Karpas-422 (cell line): ENCODE measurements around the gene SLAMF7. TPM values are rescaled to one million over a fixed set of nuclear protein-coding genes. Genes with fewer than 3 reads are reported as not detected.
"Not testable (repeated sequence)": the region's sequence is repeated elsewhere in the genome, so short reads cannot be mapped to it uniquely, and the experiment has no call there.

Source experiments
- DNase-seq: peaks from one replicate; pipeline ENCODE4 v3.0.0-alpha.2; 2015
- H2AFZ ChIP-seq: fragments of 200-600 bp; sonication (generic); 2 replicates; pipeline ENCODE4 v1.6.1; 2014; ENCODE audit warnings: antibody characterized with exemption, low read length, mixed read lengths
- H3K27ac ChIP-seq: fragments of 200-600 bp; sonication (generic); 2 replicates; pipeline ENCODE4 v1.5.1; 2014; ENCODE audit warnings: mild to moderate bottlenecking, low read length, moderate library complexity
- H3K27me3 ChIP-seq: fragments of 200-600 bp; sonication (generic); 2 replicates; pipeline ENCODE4 v1.6.1; 2014; ENCODE audit warnings: low read length, mixed read lengths
- H3K36me3 ChIP-seq: fragments of 200-600 bp; sonication (generic); 2 replicates; pipeline ENCODE4 v1.6.1; 2014; ENCODE audit warnings: low read length, mixed read lengths; ENCODE audit not compliant: insufficient read depth
- H3K4me1 ChIP-seq: fragments of 200-600 bp; sonication (generic); 2 replicates; pipeline ENCODE4 v1.6.1; 2014; ENCODE audit warnings: mild to moderate bottlenecking, low read length, mixed read lengths
- H3K4me2 ChIP-seq: fragments of 200-600 bp; sonication (generic); 2 replicates; pipeline ENCODE4 v1.6.1; 2014; ENCODE audit warnings: low read length, low read depth, mild to moderate bottlenecking; ENCODE audit not compliant: poor library complexity, severe bottlenecking
- H3K4me3 ChIP-seq: fragments of 200-600 bp; sonication (generic); 2 replicates; pipeline ENCODE4 v1.5.1; 2014; ENCODE audit warnings: mild to moderate bottlenecking, antibody characterized with exemption, low read length, mixed read lengths
- H3K79me2 ChIP-seq: fragments of 200-600 bp; sonication (generic); 2 replicates; pipeline ENCODE4 v1.6.1; 2014; ENCODE audit warnings: mild to moderate bottlenecking, low read length, mixed read lengths
- H3K9ac ChIP-seq: fragments of 200-600 bp; sonication (generic); 2 replicates; pipeline ENCODE4 v1.6.0; 2014; ENCODE audit warnings: low read length
- H3K9me2 ChIP-seq: fragments of 200-600 bp; sonication (generic), shearing (Covaris generic); replicated peaks from 2 replicates; pipeline ENCODE4 v1.6.0; 2014; ENCODE audit warnings: mild to moderate bottlenecking, low read length, moderate library complexity; ENCODE audit not compliant: insufficient read depth
- H3K9me3 ChIP-seq: fragments of 300-700, 200-600 bp; sonication (generic); 2 replicates; pipeline ENCODE4 v1.6.1; 2014; ENCODE audit warnings: low read length, mixed read lengths
- H4K20me1 ChIP-seq: fragments of 200-600 bp; sonication (generic); 2 replicates; pipeline ENCODE4 v1.6.1; 2014; ENCODE audit warnings: mild to moderate bottlenecking, antibody characterized with exemption, low read length, low read depth; ENCODE audit not compliant: insufficient read depth
- total RNA-seq: library from RNA; depleted of rRNA; stranded (reverse); fragments of >200 nt; shearing (Covaris generic); gene quantifications from 2 replicates; pipeline ENCODE4 v1.2.3, GENCODE V29; 2014; ENCODE audit warnings: low replicate concordance

SLAMF7 gene
- total RNA-seq, 1 experiment from 2014 or later: 0.15 TPM

GRCh38 chr1:160724465-160725242, 14.4 kb upstream of the SLAMF7 start:
- Histone ChIP-seq H3K4me2 (no peak overlapping the region), H3K4me3 (no peak overlapping the region), H3K9me2 (no peaks in the 10 kb centered on the region), H3K9ac (no peak overlapping the region), H2AFZ (no peak overlapping the region), H3K27ac (no peak overlapping the region), H3K9me3 (no peaks in the 10 kb centered on the region), H4K20me1 (no peaks in the 10 kb centered on the region), H3K27me3 (no peaks in the 10 kb centered on the region), H3K4me1 (peaks cover 17% of the 10 kb centered on the region), H3K79me2 (no peaks in the 10 kb centered on the region), H3K36me3 (no peaks in the 10 kb centered on the region)
- DNase-seq: no peak

DNA sequence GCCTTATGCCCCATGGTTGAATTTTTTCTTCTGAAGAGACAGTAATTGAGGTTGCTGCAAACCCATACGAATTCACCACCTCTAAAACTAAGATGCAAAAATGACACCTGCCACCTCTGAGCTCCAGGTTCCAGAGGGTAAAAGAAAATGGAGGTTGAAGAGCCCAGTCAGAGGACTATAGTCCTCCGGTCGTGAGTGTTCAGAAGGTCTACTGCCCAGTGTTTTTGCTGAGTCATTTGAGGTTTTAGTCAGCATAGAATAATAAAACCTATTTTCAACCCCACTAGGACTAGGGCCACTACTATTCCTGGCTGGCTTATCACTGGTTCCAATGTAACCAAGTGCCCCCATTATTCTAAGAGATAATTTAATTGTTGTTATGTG, 12.9 kb upstream of the SLAMF7 start:
- no peaks in the 10 kb centered on the region for H3K27me3 ChIP-seq
- no peaks in the 10 kb centered on the region for H4K20me1 ChIP-seq
- H2AFZ ChIP-seq: no peak overlapping the region
- H3K79me2 ChIP-seq: no peaks in the 10 kb centered on the region
- no peak overlapping the region for H3K27ac ChIP-seq
- DNase-seq: no peak
- H3K9me3 ChIP-seq: no peaks in the 10 kb centered on the region
- no peaks in the 10 kb centered on the region for H3K36me3 ChIP-seq
- H3K4me1 ChIP-seq: peaks cover 17% of the 10 kb centered on the region
- H3K4me2 ChIP-seq: no peak overlapping the region
- H3K9me2 ChIP-seq: no peaks in the 10 kb centered on the region
- no peak overlapping the region for H3K4me3 ChIP-seq
- H3K9ac ChIP-seq: no peak overlapping the region

GRCh38 chr1:160726498-160727315, 12.3 kb upstream of the SLAMF7 start:
- Histone ChIP-seq H3K9ac (no peak overlapping the region), H3K27me3 (no peaks in the 10 kb centered on the region), H4K20me1 (no peaks in the 10 kb centered on the region), H3K9me2 (no peaks in the 10 kb centered on the region), H3K27ac (no peak overlapping the region), H3K4me2 (peak overlapping the region; percentile 45), H3K9me3 (no peaks in the 10 kb centered on the region), H3K4me1 (peaks cover 17% of the 10 kb centered on the region), H3K4me3 (no peak overlapping the region), H2AFZ (peak overlapping the region; percentile 68), H3K79me2 (no peaks in the 10 kb centered on the region), H3K36me3 (no peaks in the 10 kb centered on the region)
- DNase-seq: peak; percentile 83

GRCh38 chr1:160727316-160727640, 11.8 kb upstream of the SLAMF7 start:
- Histone ChIP-seq H4K20me1 (no peaks in the 10 kb centered on the region), H3K36me3 (no peaks in the 10 kb centered on the region), H3K9me2 (no peaks in the 10 kb centered on the region), H3K9me3 (no peaks in the 10 kb centered on the region), H3K4me3 (no peak overlapping the region), H3K79me2 (no peaks in the 10 kb centered on the region), H3K4me2 (peak overlapping the region; percentile 45), H3K27ac (no peak overlapping the region), H3K27me3 (no peaks in the 10 kb centered on the region), H3K9ac (no peak overlapping the region), H3K4me1 (peaks cover 17% of the 10 kb centered on the region), H2AFZ (no peak overlapping the region)
- DNase-seq: no peak

DNA sequence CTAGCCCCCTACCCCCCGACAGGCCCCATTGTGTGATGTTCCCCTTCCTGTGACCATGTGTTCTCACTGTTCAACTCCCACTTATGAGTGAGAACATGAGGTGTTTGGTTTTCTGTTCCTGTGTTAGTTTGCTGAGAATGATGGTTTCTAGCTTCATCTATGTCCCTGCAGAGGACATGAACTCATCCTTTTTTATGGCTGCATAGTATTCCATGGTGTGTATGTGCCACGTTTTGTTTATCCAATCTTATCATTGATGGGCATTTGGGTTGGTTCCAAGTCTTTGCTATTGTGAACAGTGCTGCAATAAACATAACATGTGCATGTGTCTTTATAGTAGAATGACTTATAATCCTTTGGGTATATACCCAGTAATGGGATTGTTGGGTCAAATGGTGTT, 7.5 kb upstream of the SLAMF7 start:
- not testable (repeated sequence) for H3K4me2 ChIP-seq, H3K27ac ChIP-seq

DNA sequence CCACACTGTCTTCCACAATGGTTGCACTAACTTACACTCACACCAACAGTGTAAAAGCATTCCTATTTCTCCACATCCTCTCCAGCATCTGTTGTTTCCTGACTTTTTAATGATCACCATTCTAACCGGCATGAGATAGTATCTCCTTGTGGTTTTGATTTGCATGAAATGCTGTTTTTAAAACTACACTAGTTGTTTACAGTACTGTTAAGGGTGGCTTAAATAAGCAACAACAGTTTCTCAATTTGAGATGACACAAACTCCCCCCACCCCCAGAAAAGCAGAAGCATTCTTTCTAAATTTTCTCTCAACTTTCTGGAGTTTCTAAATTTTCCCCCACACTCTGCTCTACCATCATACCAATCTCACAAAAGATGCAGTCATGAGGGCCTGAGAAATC, 7.1 kb upstream of the SLAMF7 start:
- H3K9me3 ChIP-seq: no peaks in the 10 kb centered on the region
- no peak overlapping the region for H3K27ac ChIP-seq
- H3K36me3 ChIP-seq: no peaks in the 10 kb centered on the region
- no peaks in the 10 kb centered on the region for H3K27me3 ChIP-seq
- H3K79me2 ChIP-seq: no peaks in the 10 kb centered on the region
- peaks cover 14% of the 10 kb centered on the region for H3K4me1 ChIP-seq
- DNase-seq: no peak
- no peak overlapping the region for H2AFZ ChIP-seq
- no peak overlapping the region for H3K9ac ChIP-seq
- H3K4me2 ChIP-seq: no peak overlapping the region
- no peaks in the 10 kb centered on the region for H3K9me2 ChIP-seq
- H4K20me1 ChIP-seq: no peaks in the 10 kb centered on the region
- H3K4me3 ChIP-seq: no peak overlapping the region

More for the DNA sequence above, 7.5 kb upstream of the SLAMF7 start:
- peaks cover 17% of the 10 kb centered on the region for H3K4me1 ChIP-seq
- H3K36me3 ChIP-seq, H3K9me3 ChIP-seq, H2AFZ ChIP-seq, H3K27me3 ChIP-seq, H3K9ac ChIP-seq, H3K79me2 ChIP-seq, DNase-seq, H3K4me3 ChIP-seq, H4K20me1 ChIP-seq, H3K9me2 ChIP-seq: not testable (repeated sequence)

DNA sequence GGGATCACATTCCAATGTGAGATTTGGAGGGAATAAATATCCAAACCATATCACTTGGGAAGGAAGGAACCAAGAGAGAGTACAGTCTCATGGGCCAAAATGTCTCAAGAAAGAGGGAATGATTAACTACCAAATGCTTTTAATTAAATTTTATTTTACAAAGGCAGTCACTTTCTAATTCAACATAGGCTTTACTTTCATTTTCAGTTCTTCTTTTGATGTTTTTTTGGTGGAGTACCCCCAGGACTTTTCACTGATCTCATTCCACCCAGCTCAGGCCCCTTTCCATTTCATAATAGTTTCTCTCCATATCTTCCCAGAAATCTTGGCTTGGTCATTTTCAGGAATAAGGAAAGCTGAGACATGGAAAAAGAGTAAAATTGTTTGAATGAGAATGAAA, 5.1 kb upstream of the SLAMF7 start:
- Histone ChIP-seq H3K9ac (no peak overlapping the region), H4K20me1 (no peaks in the 10 kb centered on the region), H3K79me2 (no peaks in the 10 kb centered on the region), H3K4me3 (no peak overlapping the region), H3K9me3 (no peaks in the 10 kb centered on the region), H3K9me2 (no peaks in the 10 kb centered on the region), H3K4me1 (0 out of 2 replicates have a peak, but pooled peaks cover 4% of the 10 kb centered on the region), H3K4me2 (no peak overlapping the region), H3K27me3 (no peaks in the 10 kb centered on the region), H3K27ac (no peak overlapping the region), H2AFZ (no peak overlapping the region), H3K36me3 (no peaks in the 10 kb centered on the region)
- DNase-seq: peak; percentile 36

GRCh38 chr1:160734301-160734700, 4.7 kb upstream of the SLAMF7 start:
- Histone ChIP-seq H3K27me3 (no peaks in the 10 kb centered on the region), H3K9me2 (no peaks in the 10 kb centered on the region), H3K4me3 (no peak overlapping the region), H2AFZ (no peak overlapping the region), H4K20me1 (no peaks in the 10 kb centered on the region), H3K79me2 (no peaks in the 10 kb centered on the region), H3K4me2 (no peak overlapping the region), H3K27ac (no peak overlapping the region), H3K36me3 (no peaks in the 10 kb centered on the region), H3K9me3 (no peaks in the 10 kb centered on the region), H3K4me1 (0 out of 2 replicates have a peak, but pooled peaks cover 4% of the 10 kb centered on the region), H3K9ac (no peak overlapping the region)
- peak; percentile 15 for DNase-seq
